HG02610 (cell line): Measurements from ENCODE around the gene PDYN.
"Not testable (repeated sequence)": the region's sequence is repeated elsewhere in the genome, so short reads cannot be mapped to it uniquely, and the experiment has no call there.

Source experiments
- ATAC-seq: cut with Tn5 transposase; IDR thresholded peaks from one replicate; pipeline ENCODE4 v1.9.1; 2021; ENCODE audit warnings: mild to moderate bottlenecking, moderate library complexity; ENCODE audit not compliant: unreplicated experiment

PDYN gene

DNA sequence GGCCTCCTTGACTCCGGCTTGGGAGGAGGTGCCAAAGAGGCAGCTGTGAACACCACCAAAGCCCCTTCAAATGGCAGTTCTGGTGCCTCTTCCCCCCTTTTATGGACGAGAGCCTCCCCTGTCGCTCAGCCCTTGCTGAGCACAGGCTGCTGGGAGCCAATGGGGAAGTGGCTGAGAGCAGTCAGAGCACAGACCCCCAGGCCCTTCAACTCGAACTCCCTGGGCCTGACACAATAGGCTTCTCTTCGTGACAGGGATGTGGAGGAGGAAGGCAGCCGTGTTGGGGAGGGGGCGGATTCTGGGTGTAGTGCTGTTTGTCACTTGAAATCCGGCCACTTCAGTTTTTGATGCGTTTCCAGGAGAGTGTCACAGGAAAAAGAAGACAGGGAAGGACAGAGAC lies at the start of gene PDYN:
Gene PDYN, minus strand, starts transcription at position 73 of the 400 bp plus-strand sequence. CDS start 10,974 bp downstream, outside the sequence.
- no peak for ATAC-seq

DNA sequence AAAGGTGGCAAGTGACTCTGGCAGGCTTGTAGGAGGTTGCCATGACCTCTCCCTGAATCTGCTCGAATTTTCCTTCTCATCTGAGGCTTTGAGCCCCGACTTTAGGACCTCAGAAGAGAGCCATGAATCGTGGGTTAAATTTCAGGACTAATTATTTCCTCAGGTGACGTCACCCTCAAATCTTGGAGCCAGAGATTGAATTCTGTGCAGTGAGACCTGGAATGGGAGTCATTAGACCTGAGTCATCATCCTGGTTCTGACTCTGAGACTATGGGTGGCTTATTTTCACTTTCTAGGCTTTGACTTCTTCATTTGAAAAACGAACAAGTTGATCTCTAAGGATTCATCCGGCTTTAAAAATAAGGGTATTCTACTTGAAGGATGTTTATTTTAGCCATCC lies 48.5 kb upstream of the PDYN start:
- ATAC-seq, result no peak

GRCh38 chr20:2038161-2038560 lies 44.3 kb upstream of the PDYN start:
- ATAC-seq, result no peak

GRCh38 chr20:2037296-2037914 lies 43.5 kb upstream of the PDYN start:
- ATAC-seq, result no peak

DNA sequence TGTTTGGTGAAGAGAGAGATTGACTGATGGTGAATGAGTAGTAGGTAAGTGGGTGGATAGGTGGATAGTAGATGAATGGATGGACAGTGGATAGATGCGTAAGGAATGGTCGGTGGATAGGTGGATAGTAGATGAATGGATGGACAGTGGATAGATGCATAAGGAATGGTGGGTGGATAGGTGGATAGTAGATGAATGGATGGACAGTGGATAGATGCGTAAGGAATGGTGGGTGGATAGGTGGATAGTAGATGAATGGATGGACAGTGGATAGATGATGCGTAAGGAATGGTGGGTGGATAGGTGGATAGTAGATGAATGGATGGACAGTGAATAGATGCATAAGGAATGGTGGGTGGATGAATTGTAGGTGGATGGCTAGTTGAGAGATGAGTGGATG lies 42.5 kb upstream of the PDYN start:
- not testable (repeated sequence) for ATAC-seq

- ATAC-seq, result no peak
Measured at GRCh38 chr20:2032168-2032567, 38.3 kb upstream of the PDYN start.

DNA sequence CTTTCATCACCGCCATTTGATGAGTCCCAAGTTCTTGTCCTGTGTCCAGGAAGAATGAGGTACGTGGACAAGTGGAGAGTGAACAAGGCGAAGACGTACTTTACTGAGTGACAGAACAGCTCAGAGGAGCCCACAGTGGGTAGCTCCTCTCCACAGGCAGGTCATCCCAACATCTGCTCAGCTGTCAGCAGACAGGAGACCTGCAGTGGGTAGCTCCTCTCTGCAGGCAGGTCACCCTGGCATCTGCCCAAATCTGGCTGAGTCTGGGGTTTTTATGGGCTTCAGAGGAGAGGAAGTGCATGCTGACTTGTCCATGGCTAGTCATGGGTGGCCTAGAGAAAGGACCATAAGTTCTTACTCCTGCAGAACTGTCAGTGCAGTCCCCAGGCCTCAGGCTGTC lies 32.7 kb upstream of the PDYN start:
- no peak for ATAC-seq

- no peak for ATAC-seq
Measured at GRCh38 chr20:2026004-2026403, 32.1 kb upstream of the PDYN start.

DNA sequence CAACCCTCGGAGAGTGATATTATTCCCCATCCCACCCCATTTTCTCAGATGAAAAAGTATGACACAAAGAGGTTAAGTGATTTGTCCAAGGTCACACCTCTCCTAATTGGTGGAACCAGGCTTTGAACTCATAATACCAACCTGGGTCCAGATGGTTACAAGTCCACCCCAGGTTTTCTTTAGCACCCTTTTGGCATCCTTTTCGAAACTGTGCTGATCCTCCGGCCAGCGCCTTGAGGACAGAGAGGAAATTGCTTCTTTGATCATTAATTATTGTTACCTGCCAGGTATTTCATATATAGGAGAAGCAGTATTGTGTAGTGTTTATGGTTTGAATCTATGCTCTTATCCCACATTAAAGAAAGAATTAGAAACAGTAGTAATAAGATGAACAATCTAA lies 29.3 kb upstream of the PDYN start:
- ATAC-seq, result no peak

GRCh38 chr20:2022163-2022562 lies 28.3 kb upstream of the PDYN start:
- ATAC-seq, result no peak

- no peak for ATAC-seq
Measured at GRCh38 chr20:2010533-2010932, 16.7 kb upstream of the PDYN start.

- no peak for ATAC-seq
Measured at GRCh38 chr20:2006452-2007361, 12.8 kb upstream of the PDYN start.

GRCh38 chr20:2005831-2006426 lies 12.1 kb upstream of the PDYN start:
- no peak for ATAC-seq

DNA sequence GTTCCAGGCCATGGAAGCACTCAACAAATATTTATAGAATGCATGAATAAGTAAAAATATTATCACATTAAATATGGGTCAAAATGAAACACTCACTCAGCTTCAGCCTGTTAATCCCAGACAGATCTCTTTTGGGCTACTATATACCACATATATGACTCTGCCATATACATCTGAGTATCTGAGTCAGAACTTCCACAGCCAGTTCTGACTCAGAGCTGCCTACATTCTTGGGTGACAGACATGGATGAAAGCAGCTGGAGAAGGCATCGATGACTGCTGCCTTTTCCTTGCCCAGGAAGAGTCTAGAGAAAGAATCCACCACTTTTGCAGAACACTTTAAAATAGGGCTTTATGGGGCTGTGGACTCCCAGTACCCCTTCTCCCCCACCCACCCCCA lies 11.5 kb upstream of the PDYN start:
- ATAC-seq, result no peak

- ATAC-seq, result no peak
Measured at GRCh38 chr20:2004171-2004570, 10.3 kb upstream of the PDYN start.

GRCh38 chr20:2002365-2002764 lies 8.5 kb upstream of the PDYN start:
- no peak for ATAC-seq

DNA sequence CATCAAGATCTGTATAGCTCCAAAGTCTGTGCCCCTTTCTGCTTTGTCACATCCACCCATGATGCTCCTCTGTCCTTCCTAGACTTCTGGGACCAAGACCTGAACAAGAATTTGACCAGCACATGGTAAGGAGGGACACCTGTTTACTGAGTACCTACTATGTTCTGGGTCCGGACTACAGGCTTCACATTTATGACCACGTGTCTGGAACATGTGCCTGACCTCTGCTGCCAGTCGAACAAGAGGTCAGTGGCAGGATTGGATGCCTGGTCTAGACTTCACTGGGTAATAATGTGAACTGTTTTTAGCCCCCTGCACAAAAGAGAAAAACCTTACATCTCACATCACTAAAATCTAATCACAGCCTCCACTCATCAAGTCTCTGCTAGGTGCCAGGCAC lies 7.3 kb upstream of the PDYN start:
- no peak for ATAC-seq

- no peak for ATAC-seq
Measured at GRCh38 chr20:2000285-2000684, 6.4 kb upstream of the PDYN start.

DNA sequence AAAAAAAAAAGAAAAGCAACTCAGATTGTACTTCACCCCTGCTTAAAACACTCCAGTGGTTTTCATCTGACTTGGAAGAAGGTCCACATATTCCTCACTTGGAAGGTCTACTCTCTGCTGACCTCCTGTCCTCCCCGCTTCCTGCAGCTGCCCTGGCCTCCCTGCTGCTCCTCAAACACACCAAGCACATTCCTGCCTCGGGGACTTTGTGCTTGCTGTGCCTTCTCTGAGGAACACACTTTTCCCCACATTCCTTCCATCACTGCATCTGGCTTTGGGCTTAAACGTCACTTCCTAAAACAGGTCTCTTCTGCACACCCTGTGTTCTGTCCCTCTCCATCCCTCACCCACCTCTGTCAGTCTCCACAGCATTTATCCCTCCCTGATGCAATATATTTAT lies 4.9 kb upstream of the PDYN start:
- ATAC-seq, result no peak

GRCh38 chr20:1998193-1998520 lies 4.3 kb upstream of the PDYN start:
- no peak for ATAC-seq

DNA sequence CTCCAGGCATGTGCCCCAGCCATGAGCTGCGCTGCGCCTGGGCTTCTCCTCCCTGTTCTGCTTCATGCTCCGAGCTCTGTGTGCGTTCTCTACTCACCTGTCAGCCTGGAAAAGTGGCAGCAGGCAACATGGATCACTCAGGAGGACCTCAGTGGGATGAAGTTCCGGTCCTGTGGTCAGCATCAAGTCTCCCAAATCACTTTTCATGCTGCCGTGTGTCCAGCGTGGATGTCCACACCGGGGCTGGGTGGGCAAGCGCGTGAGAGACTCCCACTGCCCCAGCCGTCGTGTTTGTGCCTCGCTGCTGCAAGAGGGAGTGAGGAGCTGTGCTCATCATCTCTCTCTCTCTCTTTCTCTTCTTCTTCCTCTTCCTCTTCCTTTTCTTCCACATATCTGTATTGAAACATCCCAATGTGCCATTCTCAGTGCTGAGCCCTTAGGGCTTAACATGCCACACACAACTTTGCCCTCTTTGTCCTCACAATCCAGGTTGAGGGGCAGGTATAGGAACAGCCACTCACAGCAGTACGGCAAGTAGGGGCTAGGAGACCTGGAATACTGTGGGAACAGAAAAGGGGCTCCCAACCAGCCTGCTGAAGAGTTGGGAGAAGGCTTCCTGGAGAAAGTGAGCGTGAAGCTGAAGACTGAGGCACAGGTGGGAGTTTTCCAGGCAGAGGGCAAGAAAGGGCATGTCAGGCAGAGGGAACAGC lies 3.8 kb upstream of the PDYN start:
- ATAC-seq, result no peak
